MCF 10A (cell line): ENCODE data around the gene ABTB1. TPM values are rescaled to one million over a fixed set of nuclear protein-coding genes. Genes with fewer than 3 reads are reported as not detected.

Source experiments
- BruUV-seq: library from RNA; stranded (reverse); fragments of 400-500 nt; replicated peaks from 2 replicates; lab custom pipeline; 2021; lab: Mats Ljungman, UMichigan
- CTCF ChIA-PET: fragments of 300-600 bp; sonication (Branson Sonifier 250); formaldehyde crosslinking; extraction: SDS; loops from one replicate; lab custom pipeline; 2021; ENCODE audit warnings: antibody characterized with exemption, inconsistent platforms; lab: Yijun Ruan, JAX
- POLR2A ChIA-PET: fragments of 300-600, 350-650 bp; sonication (Branson Sonifier 250); formaldehyde crosslinking; extraction: SDS; loops from one replicate; lab custom pipeline; 2020; ENCODE audit warnings: antibody characterized with exemption, inconsistent platforms; lab: Yijun Ruan, JAX
- DNase-seq: peaks from one replicate; pipeline ENCODE4 v3.0.0-alpha.2; 2018; ENCODE audit not compliant: unreplicated experiment
- H3K27ac Mint-ChIP-seq: one replicate; pipeline ENCODE4 v1.8.0; 2022; ENCODE audit warnings: mild to moderate bottlenecking, low read depth, mixed read lengths; ENCODE audit not compliant: unreplicated experiment
- H3K27me3 Mint-ChIP-seq: one replicate; pipeline ENCODE4 v1.8.0; 2022; ENCODE audit warnings: mixed read lengths; ENCODE audit not compliant: insufficient read depth, unreplicated experiment
- H3K36me3 Mint-ChIP-seq: one replicate; pipeline ENCODE4 v1.8.0; 2022; ENCODE audit warnings: mild to moderate bottlenecking, moderate library complexity, mixed read lengths; ENCODE audit not compliant: insufficient read depth, unreplicated experiment
- H3K4me1 Mint-ChIP-seq: one replicate; pipeline ENCODE4 v1.8.0; 2022; ENCODE audit warnings: mixed read lengths; ENCODE audit not compliant: insufficient read depth, unreplicated experiment
- H3K4me3 Mint-ChIP-seq: one replicate; pipeline ENCODE4 v1.8.0; 2022; ENCODE audit warnings: mild to moderate bottlenecking, moderate library complexity, mixed read lengths; ENCODE audit not compliant: unreplicated experiment
- H3K9me3 Mint-ChIP-seq: one replicate; pipeline ENCODE4 v1.8.0; 2022; ENCODE audit warnings: mixed read lengths; ENCODE audit not compliant: unreplicated experiment
- intact Hi-C: fragments of 100-400 bp; cut with micrococcal nuclease; formaldehyde crosslinking; loops from 2 replicates; pipeline ENCODE4 v1.14.1; 2022
- total RNA-seq: library from RNA; stranded (reverse); gene quantifications from 2 replicates; pipeline ENCODE4 v1.2.3, GENCODE V29; 2022
- TF ChIP-seq, protein P1 (sequence below): fragments of 200-600 bp; IDR thresholded peaks from one replicate; pipeline ENCODE4 v1.8.0; 2022; ENCODE audit warnings: antibody characterized with exemption, mild to moderate bottlenecking; ENCODE audit not compliant: unreplicated experiment

The ABTB1 gene
- total RNA-seq, 1 experiment from 2014 or later: 9.7 TPM

DNA sequence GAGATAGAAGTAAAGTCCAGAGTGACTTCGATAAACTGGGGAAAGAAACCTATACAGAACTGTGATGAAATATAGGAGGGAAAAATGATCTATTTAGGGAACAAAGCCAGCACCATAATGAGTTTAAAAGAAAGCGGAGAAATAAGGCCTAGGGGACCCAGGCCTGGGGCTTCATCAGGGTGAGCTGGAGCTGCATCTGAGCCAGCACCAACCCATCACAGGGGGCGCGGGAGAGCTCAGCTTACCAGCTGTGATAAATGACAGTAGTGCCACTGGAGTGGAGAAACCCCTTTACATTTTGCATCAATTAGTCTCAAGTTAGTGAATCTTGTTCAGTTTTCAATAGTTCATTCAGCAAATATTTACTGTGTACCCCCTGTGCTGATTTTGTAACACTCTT lies 22.5 kb upstream of the ABTB1 start:
- Mint-ChIP-seq H3K9me3 (no peaks in the 10 kb centered on the region), H3K27me3 (no peaks in the 10 kb centered on the region), H3K4me1 (no peaks in the 10 kb centered on the region), H3K27ac (no peak overlapping the region), H3K36me3 (peaks cover 6% of the 10 kb centered on the region), H3K4me3 (no peak overlapping the region)
- ChIA-PET POLR2A (no interaction called here), CTCF (interaction anchor here (0.6 to 3.9 kb wide), 4 partner anchors 9 to 484 kb away, joined by 3 to 21 read pairs (median 5); no protein-coding TSS in a partner anchor)
- no peak for DNase-seq
- no TSS peak for BruUV-seq
- TF ChIP-seq, protein P1, sequence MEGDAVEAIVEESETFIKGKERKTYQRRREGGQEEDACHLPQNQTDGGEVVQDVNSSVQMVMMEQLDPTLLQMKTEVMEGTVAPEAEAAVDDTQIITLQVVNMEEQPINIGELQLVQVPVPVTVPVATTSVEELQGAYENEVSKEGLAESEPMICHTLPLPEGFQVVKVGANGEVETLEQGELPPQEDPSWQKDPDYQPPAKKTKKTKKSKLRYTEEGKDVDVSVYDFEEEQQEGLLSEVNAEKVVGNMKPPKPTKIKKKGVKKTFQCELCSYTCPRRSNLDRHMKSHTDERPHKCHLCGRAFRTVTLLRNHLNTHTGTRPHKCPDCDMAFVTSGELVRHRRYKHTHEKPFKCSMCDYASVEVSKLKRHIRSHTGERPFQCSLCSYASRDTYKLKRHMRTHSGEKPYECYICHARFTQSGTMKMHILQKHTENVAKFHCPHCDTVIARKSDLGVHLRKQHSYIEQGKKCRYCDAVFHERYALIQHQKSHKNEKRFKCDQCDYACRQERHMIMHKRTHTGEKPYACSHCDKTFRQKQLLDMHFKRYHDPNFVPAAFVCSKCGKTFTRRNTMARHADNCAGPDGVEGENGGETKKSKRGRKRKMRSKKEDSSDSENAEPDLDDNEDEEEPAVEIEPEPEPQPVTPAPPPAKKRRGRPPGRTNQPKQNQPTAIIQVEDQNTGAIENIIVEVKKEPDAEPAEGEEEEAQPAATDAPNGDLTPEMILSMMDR: no peak
- intact Hi-C loops: loop anchor here (5.0 to 10.0 kb wide), 2 partner anchors 172 to 485 kb away; partner anchors contain the start of gene MGLL

DNA sequence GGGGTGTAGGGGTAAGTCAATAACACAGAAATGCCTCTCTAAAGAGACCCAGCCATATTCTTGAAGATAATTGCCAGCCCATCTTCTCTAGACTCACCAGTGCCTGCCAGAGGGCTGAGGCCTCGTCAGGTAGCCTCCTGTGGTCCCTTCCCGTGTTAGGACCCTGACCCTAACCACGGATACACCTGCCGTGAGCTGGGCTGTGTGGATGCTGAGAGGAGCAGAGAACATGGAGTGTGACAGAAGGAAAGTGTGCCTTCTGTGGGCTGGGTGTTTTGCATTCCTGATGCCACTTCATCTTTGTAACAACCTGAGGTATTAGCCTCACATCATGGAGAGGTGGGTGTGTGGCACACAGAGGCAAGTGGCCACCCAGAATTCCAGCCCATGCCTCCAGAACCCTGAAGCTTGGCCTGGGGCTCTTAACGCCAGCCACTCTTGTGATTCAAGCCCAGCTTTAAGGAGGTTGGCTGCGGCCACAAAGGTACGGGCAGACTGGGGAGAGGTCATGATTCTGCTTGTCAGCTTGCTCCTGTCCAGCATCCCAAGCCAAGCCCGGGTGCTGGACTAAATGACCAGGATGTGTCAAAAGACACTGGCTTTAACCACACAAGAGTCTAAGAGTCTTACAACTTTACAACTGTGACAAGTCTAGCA lies 21.1 kb upstream of the ABTB1 start:
- no TSS peak for BruUV-seq
- Mint-ChIP-seq H3K36me3 (peaks cover 6% of the 10 kb centered on the region), H3K4me1 (peaks cover 7% of the 10 kb centered on the region), H3K27ac (no peak overlapping the region), H3K4me3 (no peak overlapping the region), H3K9me3 (no peaks in the 10 kb centered on the region), H3K27me3 (no peaks in the 10 kb centered on the region)
- DNase-seq: no peak
- ChIA-PET POLR2A (interaction anchor here (0.8 kb wide), 1 partner anchor 52 kb away, joined by 4 read pairs; no protein-coding TSS in a partner anchor), CTCF (interaction anchor here (0.6 to 3.9 kb wide), 20 partner anchors 8 to 921 kb away, joined by 3 to 21 read pairs (median 4); no protein-coding TSS in a partner anchor)
- TF ChIP-seq, protein P1: no peak
- intact Hi-C loops: loop anchor here (1.0 to 10.0 kb wide), 4 partner anchors 171 to 483 kb away; partner anchors contain the start of gene MGLL

GRCh38 chr3:127652246-127652995 lies 20.3 kb upstream of the ABTB1 start:
- H3K36me3 Mint-ChIP-seq: peaks cover 6% of the 10 kb centered on the region
- peak; percentile 63 for DNase-seq

More at GRCh38 chr3:127652246-127652995, 20.3 kb upstream of the ABTB1 start:
- intact Hi-C loops: loop anchor here (1.0 to 10.0 kb wide), 4 partner anchors 170 to 482 kb away; partner anchors contain the start of gene MGLL
- no TSS peak for BruUV-seq
- TF ChIP-seq, protein P1: peak; percentile 96
- H3K27me3 Mint-ChIP-seq: no peaks in the 10 kb centered on the region
- POLR2A ChIA-PET: no interaction called here
- CTCF ChIA-PET: interaction anchor here (0.5 to 3.9 kb wide), 20 partner anchors 9 to 795 kb away, joined by 3 to 21 read pairs (median 3); no protein-coding TSS in a partner anchor
- H3K27ac Mint-ChIP-seq: no peak overlapping the region
- H3K4me1 Mint-ChIP-seq: peaks cover 7% of the 10 kb centered on the region
- no peak overlapping the region for H3K4me3 Mint-ChIP-seq
- H3K9me3 Mint-ChIP-seq: no peaks in the 10 kb centered on the region
